OCI-LY7 (cell line): Measurements from ENCODE around the gene GLI3. TPM values are rescaled to one million over a fixed set of nuclear protein-coding genes. Genes with fewer than 3 reads are reported as not detected.

Experiments
- BruUV-seq: library from RNA; stranded (reverse); fragments of 400-500 nt; replicated peaks from 2 replicates; lab custom pipeline; 2021; lab: Mats Ljungman, UMichigan
- CTCF ChIA-PET: fragments of 300-600 bp; sonication (Branson Sonifier 250); formaldehyde crosslinking; loops from one replicate; lab custom pipeline; 2022; ENCODE audit warnings: antibody characterized with exemption; ENCODE audit not compliant: unreplicated experiment; lab: Charles Lee
- POLR2A ChIA-PET: fragments of 300-600 bp; sonication (Branson Sonifier 250); formaldehyde crosslinking; loops from one replicate; lab custom pipeline; 2022; ENCODE audit warnings: antibody characterized with exemption; lab: Charles Lee
- DNase-seq: peaks from one replicate; pipeline ENCODE4 v3.0.0-alpha.2; 2015; ENCODE audit warnings: low spot score
- H2AFZ ChIP-seq: fragments of 200-600 bp; sonication (generic), shearing (Covaris generic); 2 replicates; pipeline ENCODE4 v1.6.1; 2014; ENCODE audit warnings: mild to moderate bottlenecking, antibody characterized with exemption, low read length, moderate library complexity
- H3K27ac ChIP-seq: fragments of 200-600 bp; sonication (generic); 2 replicates; pipeline ENCODE4 v1.5.1; 2014; ENCODE audit warnings: mixed run types, low read depth, mild to moderate bottlenecking, moderate library complexity, low read length, inconsistent platforms; ENCODE audit not compliant: poor library complexity, severe bottlenecking
- H3K36me3 ChIP-seq: fragments of 200-600 bp; sonication (generic); 2 replicates; pipeline ENCODE4 v1.6.1; 2014; ENCODE audit warnings: mild to moderate bottlenecking, antibody characterized with exemption, low read length, moderate library complexity, mixed read lengths; ENCODE audit not compliant: insufficient read depth
- H3K4me1 ChIP-seq: fragments of 200-600 bp; sonication (generic); 2 replicates; pipeline ENCODE4 v1.5.1; 2014; ENCODE audit warnings: mild to moderate bottlenecking, low read length; ENCODE audit not compliant: insufficient read depth, poor library complexity, severe bottlenecking
- H3K4me2 ChIP-seq: fragments of 200-600 bp; sonication (generic); 2 replicates; pipeline ENCODE4 v1.6.1; 2014; ENCODE audit warnings: mild to moderate bottlenecking, low read length
- H3K4me3 ChIP-seq: fragments of 200-600 bp; sonication (generic); 2 replicates; pipeline ENCODE4 v1.5.1; 2014; ENCODE audit warnings: mild to moderate bottlenecking, low read depth, low read length; ENCODE audit not compliant: poor library complexity, severe bottlenecking
- H3K79me2 ChIP-seq: fragments of 200-600 bp; sonication (generic); 2 replicates; pipeline ENCODE4 v1.6.1; 2016; ENCODE audit warnings: low read depth, mild to moderate bottlenecking, low read length, moderate library complexity, mixed read lengths; ENCODE audit not compliant: insufficient read depth
- H3K9me2 ChIP-seq: fragments of 200-600 bp; sonication (generic); 2 replicates; pipeline ENCODE4 v1.6.1; 2016; ENCODE audit warnings: mild to moderate bottlenecking, low read length, mixed read lengths; ENCODE audit not compliant: insufficient read depth
- H3K9me3 ChIP-seq: fragments of 200-600 bp; sonication (generic); 2 replicates; pipeline ENCODE4 v1.6.1; 2014; ENCODE audit warnings: mild to moderate bottlenecking, mixed run types, low read length, mixed read lengths
- H4K20me1 ChIP-seq: fragments of 200-600 bp; sonication (generic); 2 replicates; pipeline ENCODE4 v1.6.1; 2014; ENCODE audit warnings: mild to moderate bottlenecking, antibody characterized with exemption, low read length, moderate library complexity, mixed read lengths; ENCODE audit not compliant: insufficient read depth
- EZH2phosphoT487 ChIP-seq: fragments of 200-600 bp; sonication (generic); IDR thresholded peaks from 2 replicates; pipeline ENCODE4 v1.6.1; 2018; ENCODE audit warnings: low read depth, borderline replicate concordance, mild to moderate bottlenecking, mixed run types, antibody characterized with exemption, low read length, moderate library complexity, mixed read lengths
- intact Hi-C: fragments of 100-400 bp; cut with micrococcal nuclease; formaldehyde crosslinking; loops from one replicate; pipeline ENCODE4 v1.10.0; 2022; ENCODE audit not compliant: unreplicated experiment
- total RNA-seq, 2 experiments: library from RNA; depleted of rRNA in 1 of 2; stranded (reverse); fragments of >200 nt in 1 of 2; shearing (Covaris generic) in 1 of 2; gene quantifications; 2 replicates each; pipeline ENCODE4 v1.2.3, GENCODE V29; 2014 to 2022
- TF ChIP-seq, protein P1 (sequence below): fragments of 200-600 bp; sonication (generic); conservative IDR thresholded peaks from 2 replicates; pipeline ENCODE4 v1.5.1; 2014; ENCODE audit warnings: mild to moderate bottlenecking, antibody characterized with exemption, low read length, moderate library complexity, mixed read lengths

GLI3 gene
- total RNA-seq, 2 experiments from 2014 or later, result not detected

- Histone ChIP-seq H3K27ac (no peak overlapping the region), H3K4me3 (no peak overlapping the region), H3K79me2 (no peaks in the 10 kb centered on the region), H2AFZ (no peak overlapping the region), H4K20me1 (no peaks in the 10 kb centered on the region), H3K9me2 (no peaks in the 10 kb centered on the region), H3K4me2 (no peak overlapping the region), H3K9me3 (no peaks in the 10 kb centered on the region), H3K36me3 (no peaks in the 10 kb centered on the region), H3K4me1 (peaks cover under 1% of the 10 kb centered on the region)
- ChIA-PET CTCF (no interaction called here), POLR2A (no interaction called here)
- TF ChIP-seq, protein P1, sequence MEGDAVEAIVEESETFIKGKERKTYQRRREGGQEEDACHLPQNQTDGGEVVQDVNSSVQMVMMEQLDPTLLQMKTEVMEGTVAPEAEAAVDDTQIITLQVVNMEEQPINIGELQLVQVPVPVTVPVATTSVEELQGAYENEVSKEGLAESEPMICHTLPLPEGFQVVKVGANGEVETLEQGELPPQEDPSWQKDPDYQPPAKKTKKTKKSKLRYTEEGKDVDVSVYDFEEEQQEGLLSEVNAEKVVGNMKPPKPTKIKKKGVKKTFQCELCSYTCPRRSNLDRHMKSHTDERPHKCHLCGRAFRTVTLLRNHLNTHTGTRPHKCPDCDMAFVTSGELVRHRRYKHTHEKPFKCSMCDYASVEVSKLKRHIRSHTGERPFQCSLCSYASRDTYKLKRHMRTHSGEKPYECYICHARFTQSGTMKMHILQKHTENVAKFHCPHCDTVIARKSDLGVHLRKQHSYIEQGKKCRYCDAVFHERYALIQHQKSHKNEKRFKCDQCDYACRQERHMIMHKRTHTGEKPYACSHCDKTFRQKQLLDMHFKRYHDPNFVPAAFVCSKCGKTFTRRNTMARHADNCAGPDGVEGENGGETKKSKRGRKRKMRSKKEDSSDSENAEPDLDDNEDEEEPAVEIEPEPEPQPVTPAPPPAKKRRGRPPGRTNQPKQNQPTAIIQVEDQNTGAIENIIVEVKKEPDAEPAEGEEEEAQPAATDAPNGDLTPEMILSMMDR, result no peak
- TF ChIP-seq EZH2phosphoT487, result no peak
- DNase-seq, result no peak
- no TSS peak for BruUV-seq
- intact Hi-C loops, result no loop called here
Observed at GRCh38 chr7:42077271-42078135, 159.5 kb downstream of the GLI3 start.

DNA sequence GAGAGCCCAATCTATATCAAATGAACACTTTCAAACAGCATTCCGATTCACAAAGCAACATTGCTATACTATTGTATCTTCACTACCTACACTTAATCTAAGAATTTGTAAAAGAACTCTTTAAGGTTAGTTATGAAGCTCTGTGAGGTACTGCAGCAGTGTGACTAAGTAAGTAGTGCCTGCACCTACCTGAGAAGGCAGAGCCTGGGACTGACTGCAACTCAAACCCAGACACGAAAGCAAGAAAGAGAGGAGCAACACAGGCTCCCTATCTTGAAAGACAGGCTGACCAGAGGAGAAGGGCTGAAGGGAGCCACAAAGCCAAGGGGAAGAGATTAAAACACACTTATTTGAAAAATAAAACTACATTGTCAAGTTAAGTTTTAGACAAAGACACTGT lies 160.1 kb downstream of the GLI3 start:
- BruUV-seq, result no TSS peak
- DNase-seq, result no peak
- H4K20me1 ChIP-seq, result no peaks in the 10 kb centered on the region
- H3K36me3 ChIP-seq, result no peaks in the 10 kb centered on the region
- ChIA-PET CTCF (no interaction called here), POLR2A (no interaction called here)
- TF ChIP-seq, protein P1, result no peak
- TF ChIP-seq EZH2phosphoT487, result no peak
- no peaks in the 10 kb centered on the region for H3K9me3 ChIP-seq
- no peak overlapping the region for H2AFZ ChIP-seq
- no peaks in the 10 kb centered on the region for H3K9me2 ChIP-seq
- no peak overlapping the region for H3K4me2 ChIP-seq
- H3K27ac ChIP-seq, result no peak overlapping the region
- H3K79me2 ChIP-seq, result no peaks in the 10 kb centered on the region
- intact Hi-C loops, result no loop called here
- peaks cover 5% of the 10 kb centered on the region for H3K4me1 ChIP-seq
- no peak overlapping the region for H3K4me3 ChIP-seq

GRCh38 chr7:42075418-42075817 lies 161.6 kb downstream of the GLI3 start:
- POLR2A ChIA-PET, result no interaction called here
- H3K9me2 ChIP-seq, result no peaks in the 10 kb centered on the region
- no peak for DNase-seq
- intact Hi-C loops, result no loop called here
- no peaks in the 10 kb centered on the region for H3K79me2 ChIP-seq
- H2AFZ ChIP-seq, result no peak overlapping the region
- no peaks in the 10 kb centered on the region for H3K36me3 ChIP-seq
- BruUV-seq, result no TSS peak
- H3K27ac ChIP-seq, result no peak overlapping the region
- peaks cover 5% of the 10 kb centered on the region for H3K4me1 ChIP-seq
- no peaks in the 10 kb centered on the region for H3K9me3 ChIP-seq
- H3K4me2 ChIP-seq, result no peak overlapping the region
- TF ChIP-seq, protein P1, result no peak
- no peak for TF ChIP-seq EZH2phosphoT487
- H4K20me1 ChIP-seq, result no peaks in the 10 kb centered on the region
- CTCF ChIA-PET, result no interaction called here
- H3K4me3 ChIP-seq, result no peak overlapping the region
